Central memory CD8-positive, alpha-beta T cell (primary cell): ENCODE results near the gene ZCWPW2.

ENCODE experiments used
- ATAC-seq: fragments of 150-1000 bp; cut with Tn5 transposase; replicated peaks from 2 replicates; pipeline ENCODE4 v1.10.0; 2022; ENCODE audit warnings: mild to moderate bottlenecking, moderate FRiP score, moderate number of reproducible peaks; ENCODE audit not compliant: poor library complexity, severe bottlenecking; ENCODE audit errors: extremely low read depth
- DNase-seq, 2 donors: peaks; one replicate each; pipeline ENCODE4 v3.0.0; 2021; ENCODE audit warnings: low spot score in 2 of 2
- H3K27ac Mint-ChIP-seq: one replicate; pipeline ENCODE4 v1.8.0; 2022; ENCODE audit warnings: low read depth, mild to moderate bottlenecking, moderate library complexity, mixed read lengths
- H3K27me3 Mint-ChIP-seq: one replicate; pipeline ENCODE4 v1.8.0; 2022; ENCODE audit warnings: mixed read lengths
- H3K36me3 Mint-ChIP-seq: one replicate; pipeline ENCODE4 v1.8.0; 2022; ENCODE audit warnings: mild to moderate bottlenecking, moderate library complexity, mixed read lengths; ENCODE audit not compliant: insufficient read depth
- H3K4me1 Mint-ChIP-seq: one replicate; pipeline ENCODE4 v1.8.0; 2022; ENCODE audit warnings: mixed read lengths
- H3K4me3 Mint-ChIP-seq: one replicate; pipeline ENCODE4 v1.8.0; 2022; ENCODE audit warnings: mild to moderate bottlenecking, moderate library complexity, mixed read lengths
- H3K9me3 Mint-ChIP-seq: one replicate; pipeline ENCODE4 v1.8.0; 2022; ENCODE audit warnings: mixed read lengths

Gene ZCWPW2

DNA sequence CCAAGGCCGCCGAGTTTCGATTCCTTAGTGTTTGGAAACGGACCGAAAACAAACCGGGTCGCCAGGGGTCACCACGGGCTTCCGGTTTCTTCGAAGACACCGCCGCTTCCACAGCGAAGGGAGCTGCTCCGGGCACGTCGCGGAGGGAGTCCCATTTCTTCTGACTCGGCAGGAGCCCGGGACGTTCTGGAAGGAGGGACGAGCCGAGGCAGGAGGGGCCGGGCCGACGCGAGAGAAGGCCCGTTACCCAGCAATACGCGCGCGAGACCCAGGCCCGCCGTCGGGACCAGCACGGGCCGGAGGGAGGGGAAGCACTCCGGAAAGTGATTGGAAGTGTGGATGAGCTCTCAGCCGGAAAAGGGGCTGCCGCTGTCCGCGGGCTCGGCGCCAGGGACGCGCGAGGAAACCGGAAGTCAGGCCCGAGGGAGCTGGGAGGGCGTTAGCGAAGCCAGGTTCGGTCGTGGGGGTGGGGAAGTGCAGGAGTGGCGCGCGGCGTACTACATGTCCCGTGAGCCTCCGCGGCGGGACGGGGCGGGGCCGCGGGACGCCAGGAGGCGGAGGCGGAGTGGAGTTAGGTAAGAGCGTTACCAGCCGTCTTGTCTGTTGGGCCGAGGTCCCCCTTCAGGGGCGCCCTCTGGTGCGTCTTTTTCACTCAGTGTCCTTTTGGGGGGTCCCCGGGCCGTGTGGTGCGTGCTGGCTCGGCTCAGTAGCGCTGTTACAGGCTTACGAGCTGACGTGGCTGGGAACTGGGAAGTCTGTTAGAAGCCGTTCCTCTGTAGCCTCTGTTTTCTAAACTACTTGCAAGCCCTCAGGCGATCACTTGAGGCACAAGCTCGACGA, at the start of gene ZCWPW2, which contains the start of gene AZI2:
Gene ZCWPW2 (plus strand): TSS at position 93 of the 840 bp plus-strand sequence. CDS start 64,348 bp downstream, outside the sequence.
Gene AZI2 (minus strand): TSS at position 196 of the 840 bp plus-strand sequence. CDS start 8,207 bp downstream, outside the sequence.
- Mint-ChIP-seq H3K4me1 (peaks cover 48% of the 10 kb centered on the region), H3K36me3 (peaks cover 21% of the 10 kb centered on the region), H3K27me3 (no peaks in the 10 kb centered on the region), H3K9me3 (no peaks in the 10 kb centered on the region), H3K27ac (peak within 1 kb of the TSS; percentile 98), H3K4me3 (peak within 1 kb of the TSS; percentile 94)
- DNase-seq (peak; percentile 87 to 90), ATAC-seq (peak; percentile 89)

GRCh38 chr3:28299705-28300104, 48.8 kb upstream of the ZCWPW2 start:
- Mint-ChIP-seq H3K4me3 (peak overlapping the region; percentile 72), H3K36me3 (peaks cover 27% of the 10 kb centered on the region), H3K4me1 (peaks cover 43% of the 10 kb centered on the region), H3K27me3 (no peaks in the 10 kb centered on the region), H3K27ac (peak overlapping the region; percentile 92), H3K9me3 (no peaks in the 10 kb centered on the region)
- ATAC-seq, result no peak
- no peak for DNase-seq

DNA sequence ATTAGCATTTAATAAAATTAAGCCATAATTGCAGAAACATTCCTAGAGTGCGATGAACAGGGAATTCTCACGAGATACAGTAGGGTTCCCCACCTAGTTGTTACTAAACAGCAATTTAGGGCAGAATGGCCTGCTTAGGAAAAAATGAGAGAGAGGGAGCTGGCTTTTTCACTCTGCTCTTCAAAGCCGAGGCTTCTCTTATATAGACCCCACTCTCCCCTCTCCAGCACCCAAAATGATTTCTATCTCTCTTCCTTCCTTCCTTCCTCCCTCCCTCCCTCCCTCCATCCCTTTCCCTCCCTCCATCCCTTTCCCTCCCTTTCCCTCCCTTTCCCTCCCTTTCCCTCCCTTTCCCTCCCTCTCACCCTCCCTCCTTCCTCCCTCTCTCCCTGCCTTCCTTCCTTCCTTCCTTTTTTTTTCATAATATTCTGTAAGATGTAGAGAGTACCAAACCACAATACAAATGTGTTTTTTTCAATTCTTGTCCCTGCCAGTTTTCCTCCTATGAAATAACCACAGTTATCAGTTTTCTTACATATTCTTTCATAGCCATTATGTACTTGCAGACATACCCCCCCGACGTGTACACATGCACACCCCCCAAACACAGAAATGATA, 48.1 kb upstream of the ZCWPW2 start:
- Mint-ChIP-seq H3K27me3 (no peaks in the 10 kb centered on the region), H3K9me3 (no peaks in the 10 kb centered on the region), H3K27ac (peak overlapping the region; percentile 92), H3K36me3 (peaks cover 24% of the 10 kb centered on the region), H3K4me3 (peak overlapping the region; percentile 72), H3K4me1 (peaks cover 47% of the 10 kb centered on the region)
- no peak for DNase-seq
- ATAC-seq, result no peak

DNA sequence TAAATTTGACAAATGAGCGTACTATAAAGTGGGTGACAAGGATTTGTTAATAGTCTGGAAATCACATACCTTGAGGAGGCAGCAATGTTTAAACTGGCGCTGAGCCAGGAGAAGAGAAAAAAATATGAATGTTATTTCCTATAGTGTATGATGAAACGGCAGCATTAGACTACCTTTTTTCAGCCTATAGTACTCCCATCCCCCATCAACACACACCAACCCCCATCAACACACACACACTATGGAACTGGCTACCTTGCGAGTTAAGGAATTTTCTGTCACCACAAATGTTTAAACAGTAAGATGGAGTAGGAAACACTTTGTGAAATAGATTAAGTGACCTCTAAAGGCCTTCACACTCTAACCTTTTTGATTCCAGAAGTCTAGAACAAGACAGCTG, 46.8 kb upstream of the ZCWPW2 start:
- ATAC-seq (no peak), DNase-seq (no peak)
- Mint-ChIP-seq H3K36me3 (peaks cover 24% of the 10 kb centered on the region), H3K4me1 (peaks cover 50% of the 10 kb centered on the region), H3K9me3 (no peaks in the 10 kb centered on the region), H3K4me3 (peak overlapping the region; percentile 72), H3K27ac (peak overlapping the region; percentile 48), H3K27me3 (no peaks in the 10 kb centered on the region)

- Mint-ChIP-seq H3K27ac (no peak overlapping the region), H3K36me3 (peaks cover 25% of the 10 kb centered on the region), H3K27me3 (no peaks in the 10 kb centered on the region), H3K9me3 (no peaks in the 10 kb centered on the region), H3K4me1 (peaks cover 60% of the 10 kb centered on the region), H3K4me3 (no peak overlapping the region)
- no peak for ATAC-seq
- DNase-seq, result no peak
Observed at GRCh38 chr3:28308196-28308595, 40.3 kb upstream of the ZCWPW2 start.

DNA sequence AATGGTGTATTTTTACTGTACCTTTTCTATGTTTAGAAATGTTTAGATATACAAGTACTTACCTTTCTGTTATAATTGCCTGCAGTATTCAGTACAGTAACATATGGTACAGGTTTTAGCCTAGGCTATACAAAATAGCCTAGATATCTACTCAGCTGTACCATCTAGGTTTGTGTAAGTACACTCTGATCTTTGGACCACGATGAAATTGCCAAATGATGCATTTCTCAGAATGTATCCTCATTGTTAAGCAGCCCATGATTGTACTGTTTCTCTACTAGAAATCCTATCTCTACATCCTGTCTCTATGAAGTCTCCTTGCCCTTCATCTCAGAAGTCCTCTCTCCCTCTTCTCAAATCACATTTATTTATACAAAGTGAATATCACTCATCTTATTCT, 32.8 kb upstream of the ZCWPW2 start:
- no peak for ATAC-seq
- H3K27ac Mint-ChIP-seq, result peak overlapping the region; percentile 30
- DNase-seq, result no peak
- H3K4me1 Mint-ChIP-seq, result peaks cover 56% of the 10 kb centered on the region
- H3K4me3 Mint-ChIP-seq, result no peak overlapping the region
- peaks cover 26% of the 10 kb centered on the region for H3K36me3 Mint-ChIP-seq
- no peaks in the 10 kb centered on the region for H3K27me3 Mint-ChIP-seq
- H3K9me3 Mint-ChIP-seq, result no peaks in the 10 kb centered on the region

GRCh38 chr3:28316226-28316625, 32.3 kb upstream of the ZCWPW2 start:
- no peak overlapping the region for H3K4me3 Mint-ChIP-seq
- H3K36me3 Mint-ChIP-seq, result peaks cover 31% of the 10 kb centered on the region

DNA sequence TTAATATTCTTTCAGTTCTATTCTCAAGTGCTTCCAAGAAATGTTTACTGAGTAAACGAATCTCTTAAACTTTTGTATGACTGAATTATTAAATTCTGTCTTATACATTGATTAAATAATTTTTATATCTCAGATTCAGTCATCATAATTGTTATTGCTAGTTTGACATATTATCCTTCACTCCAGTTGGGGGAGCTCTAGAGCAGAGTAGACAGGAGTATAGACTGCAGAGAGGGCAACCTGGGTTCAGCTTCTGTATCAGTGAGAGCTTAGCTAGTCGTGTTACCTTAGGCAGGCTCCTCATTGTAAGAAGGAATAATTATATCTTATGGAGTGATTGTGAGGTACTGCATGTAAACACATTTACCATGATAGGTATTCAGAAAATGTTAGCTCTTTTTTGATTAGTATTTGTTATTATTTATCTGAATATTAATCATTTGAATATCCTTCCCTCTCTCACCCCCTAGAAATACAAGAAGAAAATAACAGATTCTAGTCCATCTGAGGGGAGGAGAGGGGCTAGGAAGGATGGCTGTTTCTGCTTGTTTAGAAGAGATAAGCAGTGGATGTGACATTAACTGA, 31.0 kb upstream of the ZCWPW2 start:
- Mint-ChIP-seq H3K27ac (peak overlapping the region; percentile 68), H3K4me3 (no peak overlapping the region), H3K9me3 (no peaks in the 10 kb centered on the region), H3K27me3 (no peaks in the 10 kb centered on the region), H3K4me1 (peaks cover 53% of the 10 kb centered on the region), H3K36me3 (peaks cover 30% of the 10 kb centered on the region)
- DNase-seq (peak in 1 of 2 donors; percentile 38), ATAC-seq (peak; percentile 92)

More at GRCh38 chr3:28316226-28316625, 32.3 kb upstream of the ZCWPW2 start:
- no peaks in the 10 kb centered on the region for H3K9me3 Mint-ChIP-seq
- peak overlapping the region; percentile 30 for H3K27ac Mint-ChIP-seq
- ATAC-seq (no peak), DNase-seq (no peak)
- H3K27me3 Mint-ChIP-seq, result no peaks in the 10 kb centered on the region
- H3K4me1 Mint-ChIP-seq, result peaks cover 56% of the 10 kb centered on the region

DNA sequence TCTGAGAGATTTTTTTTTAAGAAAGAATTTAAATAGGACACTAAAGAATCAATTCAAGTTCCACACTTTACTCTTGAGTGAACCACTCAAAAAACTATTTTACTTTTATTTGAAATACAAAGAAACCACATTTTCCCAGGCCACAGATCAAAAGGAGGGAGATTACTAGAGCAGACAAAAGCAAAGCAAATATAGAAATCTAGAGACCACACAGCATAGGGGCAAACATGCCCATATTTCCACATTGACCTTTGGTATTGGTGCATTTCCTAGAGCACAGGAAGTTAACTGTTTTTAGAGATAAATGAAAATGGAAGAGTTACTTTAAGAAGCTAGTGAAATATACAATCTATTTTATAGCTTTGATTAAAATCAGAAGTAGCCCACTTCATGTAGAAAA, 27.5 kb upstream of the ZCWPW2 start:
- H3K27me3 Mint-ChIP-seq, result no peaks in the 10 kb centered on the region
- no peak for DNase-seq
- peaks cover 56% of the 10 kb centered on the region for H3K4me1 Mint-ChIP-seq
- no peaks in the 10 kb centered on the region for H3K9me3 Mint-ChIP-seq
- H3K27ac Mint-ChIP-seq, result peak overlapping the region; percentile 10
- ATAC-seq, result no peak
- peaks cover 29% of the 10 kb centered on the region for H3K36me3 Mint-ChIP-seq
- no peak overlapping the region for H3K4me3 Mint-ChIP-seq

DNA sequence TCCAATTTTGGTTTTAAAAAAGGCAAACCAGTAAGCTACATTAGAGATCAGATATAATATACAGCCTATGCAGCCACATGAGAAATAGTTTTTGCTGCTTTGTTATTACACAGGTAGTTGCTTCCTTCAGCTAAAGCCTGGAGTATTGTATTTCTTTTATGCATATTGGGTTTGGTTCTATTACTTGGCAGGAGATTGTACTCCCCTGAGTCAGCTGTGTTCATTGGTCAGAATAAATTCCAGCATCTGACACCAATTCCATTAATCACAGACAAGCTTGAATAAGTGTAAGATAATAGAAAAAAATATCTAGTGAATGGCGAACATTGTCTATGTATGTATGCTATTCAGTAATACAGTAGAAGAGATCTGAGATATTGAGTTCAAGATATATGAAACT, 26.1 kb upstream of the ZCWPW2 start:
- DNase-seq (no peak), ATAC-seq (no peak)
- H3K36me3 Mint-ChIP-seq, result peaks cover 34% of the 10 kb centered on the region
- H3K4me3 Mint-ChIP-seq, result no peak overlapping the region
- H3K4me1 Mint-ChIP-seq, result peaks cover 58% of the 10 kb centered on the region
- H3K27me3 Mint-ChIP-seq, result no peaks in the 10 kb centered on the region
- H3K27ac Mint-ChIP-seq, result no peak overlapping the region
- H3K9me3 Mint-ChIP-seq, result no peaks in the 10 kb centered on the region

DNA sequence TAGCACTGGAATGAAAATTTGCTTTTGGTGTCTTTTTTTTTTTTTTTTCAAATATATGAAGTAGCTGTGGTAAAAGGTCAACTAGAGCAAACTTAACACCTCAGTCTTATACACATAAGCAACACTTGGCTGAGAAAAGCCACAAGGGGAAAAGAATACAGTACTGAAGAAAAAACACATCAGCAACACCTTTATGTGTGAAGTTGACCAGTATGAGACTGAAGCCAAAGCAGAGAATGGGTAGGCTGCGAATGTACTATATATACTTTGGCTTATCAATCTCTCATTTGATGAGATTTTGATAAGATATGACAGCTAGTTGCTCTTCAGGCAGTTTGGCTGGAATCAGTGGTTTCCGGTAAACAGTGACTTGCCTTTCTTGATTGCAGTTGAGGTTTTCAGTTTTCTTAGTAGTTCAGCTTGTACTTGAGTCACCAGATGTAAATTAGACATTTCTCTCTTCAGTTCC, 22.0 kb upstream of the ZCWPW2 start:
- Mint-ChIP-seq H3K9me3 (no peaks in the 10 kb centered on the region), H3K4me3 (no peak overlapping the region), H3K27me3 (no peaks in the 10 kb centered on the region), H3K4me1 (peaks cover 31% of the 10 kb centered on the region), H3K36me3 (peaks cover 10% of the 10 kb centered on the region), H3K27ac (peak overlapping the region; percentile 51)
- peak; percentile 88 for ATAC-seq
- peak in 1 of 2 donors; percentile 45 for DNase-seq
